HG03558 (cell line): ENCODE measurements around the gene NHS.

ENCODE experiments used
- ATAC-seq: cut with Tn5 transposase; IDR thresholded peaks from one replicate; pipeline ENCODE4 v1.9.1; 2021; ENCODE audit warnings: moderate number of reproducible peaks; ENCODE audit not compliant: unreplicated experiment; ENCODE audit errors: extremely low read depth

The NHS gene

DNA sequence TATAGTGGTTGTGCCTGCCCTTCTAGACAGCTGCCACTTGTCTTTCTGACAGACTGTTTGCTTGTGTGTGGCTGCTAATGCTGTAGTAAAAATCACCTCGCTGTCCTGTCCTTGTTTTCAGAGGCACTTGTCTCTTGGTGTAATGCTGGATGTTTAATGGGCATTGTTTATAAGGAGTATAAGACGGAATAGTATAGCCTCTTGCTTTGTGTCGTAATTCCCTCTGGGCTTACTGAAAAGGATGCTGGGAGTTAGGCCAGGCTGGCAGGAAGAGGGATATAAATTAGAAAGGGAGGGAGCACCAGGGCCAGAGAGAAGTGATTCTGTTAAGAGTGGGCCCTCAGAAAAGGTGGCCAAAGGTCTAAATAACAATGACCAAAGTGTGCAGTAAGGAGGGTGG lies 29.0 kb downstream of the NHS start:
- no peak for ATAC-seq

GRCh38 chrX:17405225-17405969 lies 30.4 kb downstream of the NHS start:
- ATAC-seq, result no peak

DNA sequence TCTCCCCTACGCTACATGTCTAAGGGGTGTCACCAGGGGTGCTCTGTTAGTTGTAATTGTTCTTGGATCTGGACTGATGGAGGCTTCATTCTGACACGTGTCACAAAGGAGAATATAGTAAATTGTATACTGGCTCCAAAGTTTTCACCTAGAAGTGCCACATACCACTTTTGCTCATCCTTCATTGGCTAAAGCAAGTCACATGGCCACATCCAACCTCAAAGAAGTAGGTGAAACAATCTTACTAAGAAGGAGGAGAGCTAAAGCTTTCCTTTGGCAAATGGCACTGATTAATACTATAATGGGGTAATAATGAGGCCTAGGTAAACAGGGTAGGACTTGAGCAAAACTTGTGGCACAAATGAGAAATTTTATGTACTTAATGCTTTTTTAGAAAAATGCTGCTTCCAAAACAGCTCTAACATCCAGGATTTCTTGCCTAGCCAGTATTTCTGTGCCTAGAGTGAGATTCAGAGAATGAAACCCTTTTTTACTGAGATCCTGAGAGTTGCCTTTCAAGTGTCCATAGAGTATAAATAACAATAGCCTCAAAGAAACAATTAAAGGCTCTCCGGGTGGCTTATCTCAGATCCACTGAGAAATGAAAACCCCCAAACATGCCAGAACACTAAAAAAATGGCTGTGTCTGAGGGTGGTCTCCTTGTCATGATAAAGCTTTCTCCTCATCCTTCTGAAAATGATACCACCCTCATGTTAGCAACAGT lies 34.7 kb downstream of the NHS start:
- no peak for ATAC-seq

DNA sequence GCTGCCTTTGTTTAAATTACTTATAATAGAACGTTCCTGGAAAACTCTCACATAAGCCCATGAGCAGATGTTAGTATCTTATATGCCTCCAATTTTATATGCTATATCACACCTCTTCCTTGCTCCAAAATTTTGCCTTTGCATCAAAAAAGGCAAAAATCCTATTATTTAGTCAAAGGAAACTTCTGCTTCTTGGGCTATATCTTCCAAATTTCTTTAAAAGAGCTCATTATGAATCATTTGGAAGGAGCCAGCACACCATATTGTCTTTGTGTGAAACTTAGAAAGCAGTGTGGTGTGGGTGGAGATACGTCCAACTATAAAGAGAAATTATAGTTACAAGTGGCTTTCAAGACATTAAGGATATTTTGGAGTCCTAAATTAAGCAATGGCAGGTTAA lies 35.7 kb downstream of the NHS start:
- ATAC-seq, result no peak

DNA sequence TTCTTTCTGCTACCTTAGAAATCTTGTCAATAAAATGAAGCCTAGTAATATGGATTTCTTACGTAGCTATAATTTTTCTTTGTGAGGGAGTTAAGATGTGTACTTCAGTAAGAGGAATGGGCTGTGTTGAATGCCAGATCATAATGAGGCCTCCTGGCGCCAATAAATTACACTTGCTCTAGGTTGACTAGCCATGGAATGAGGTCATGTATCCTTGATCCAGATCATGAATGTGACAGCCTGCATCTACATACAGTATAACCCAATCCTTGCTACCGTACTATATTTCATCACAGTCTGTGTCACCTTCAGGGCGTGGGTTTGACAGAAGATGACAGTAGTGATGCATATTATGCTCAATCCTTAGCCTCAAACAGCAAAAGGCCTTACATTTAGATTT lies 36.2 kb downstream of the NHS start:
- no peak for ATAC-seq

- ATAC-seq, result no peak
These were observed 37.7 kb downstream of the NHS start for GRCh38 chrX:17412692-17413091.

DNA sequence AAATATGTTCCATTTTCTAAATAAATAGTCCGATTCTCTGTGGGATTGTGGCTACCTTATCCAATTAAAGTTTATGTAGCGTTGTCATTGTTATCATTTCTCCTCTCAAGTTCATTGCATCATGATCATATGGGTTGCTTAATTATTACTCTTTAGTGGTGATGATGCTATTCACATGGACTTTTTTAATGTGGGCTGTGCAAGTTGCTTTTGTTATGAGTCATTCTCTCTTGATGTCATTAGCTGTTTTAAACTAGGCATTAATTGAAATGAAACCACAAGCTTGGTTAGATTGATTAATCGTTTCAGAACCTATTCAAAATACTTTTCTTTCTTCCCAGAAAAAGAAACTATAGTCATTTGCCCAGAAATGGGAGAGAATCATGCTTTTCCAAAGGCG lies 38.2 kb downstream of the NHS start:
- ATAC-seq, result no peak

DNA sequence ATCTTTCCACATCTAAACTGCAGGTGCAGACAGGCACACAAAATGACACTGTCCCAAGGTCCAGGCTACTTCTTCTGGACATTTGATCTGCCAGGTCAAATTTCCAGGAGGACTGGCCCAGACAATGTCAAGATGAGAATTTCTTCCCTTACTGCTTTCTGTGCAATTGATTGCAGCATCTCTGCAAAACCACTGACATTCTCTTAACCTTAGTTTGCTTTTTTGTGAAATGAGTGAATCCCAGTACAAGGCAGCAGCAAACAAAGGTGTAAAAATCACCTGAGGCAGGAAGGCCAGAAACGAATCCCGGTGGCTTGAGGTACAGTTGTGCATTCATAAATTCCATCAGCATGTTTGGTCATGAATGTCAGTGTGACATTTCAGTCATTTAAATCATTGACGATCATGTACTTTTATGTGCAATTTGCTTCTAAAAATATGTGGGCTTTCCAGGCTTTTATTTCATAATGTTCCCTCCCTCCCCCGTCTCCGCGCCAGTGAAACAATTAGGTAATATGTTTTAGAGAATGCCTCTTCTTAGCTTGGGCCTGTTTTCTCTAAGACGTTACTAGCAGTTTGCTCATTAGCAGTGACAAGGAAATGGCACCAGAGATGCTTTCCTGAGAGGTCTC lies 39.1 kb downstream of the NHS start:
- ATAC-seq, result no peak

GRCh38 chrX:17414839-17415238 lies 39.8 kb downstream of the NHS start:
- ATAC-seq, result no peak

DNA sequence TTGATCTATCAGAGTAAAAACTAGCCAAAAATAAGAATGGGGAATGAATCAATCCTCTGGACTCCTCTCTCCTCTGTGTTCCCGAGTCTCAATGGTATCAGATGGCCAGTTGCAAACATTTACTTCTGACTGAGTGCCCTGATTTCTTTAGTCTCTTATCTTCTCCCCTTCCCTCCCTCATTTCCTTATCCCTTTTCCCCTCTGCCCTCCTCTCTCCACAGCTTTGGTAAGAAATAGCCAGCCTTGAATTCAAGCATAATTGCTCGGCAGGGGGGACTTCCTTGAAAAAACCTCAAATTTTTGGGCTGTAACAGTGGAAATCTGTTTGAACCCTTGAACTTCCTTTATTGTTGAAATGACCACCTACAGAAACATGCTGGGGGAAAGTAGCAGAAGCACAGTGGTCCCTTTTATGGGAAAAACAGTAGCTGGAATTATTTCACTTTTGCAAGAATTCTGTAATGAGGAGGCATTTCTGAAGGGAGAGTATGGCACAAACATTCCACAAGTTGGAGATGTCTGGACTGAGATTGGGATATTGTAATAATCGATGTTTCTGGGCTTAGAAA lies 40.3 kb downstream of the NHS start:
- ATAC-seq, result no peak

DNA sequence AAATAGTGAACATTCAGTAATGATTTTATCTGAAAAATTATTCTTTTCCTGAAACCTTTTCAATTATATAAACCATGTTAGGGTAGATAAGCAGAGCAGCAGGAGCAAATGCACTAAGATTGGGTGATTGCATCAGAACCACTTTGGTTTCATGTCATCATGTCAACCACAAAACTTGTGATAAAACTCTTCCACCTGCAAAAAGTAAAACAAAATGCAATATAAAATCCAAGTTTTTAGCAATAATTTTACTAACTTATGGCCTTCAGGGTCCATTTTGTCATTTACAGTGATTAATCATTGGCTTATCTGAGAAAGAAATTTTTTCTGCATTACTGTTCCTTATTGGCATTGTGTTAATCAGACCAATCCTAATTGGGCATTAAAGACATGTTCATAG lies 42.4 kb downstream of the NHS start:
- no peak for ATAC-seq

- no peak for ATAC-seq
These were observed 50.1 kb downstream of the NHS start for GRCh38 chrX:17425136-17425535.

DNA sequence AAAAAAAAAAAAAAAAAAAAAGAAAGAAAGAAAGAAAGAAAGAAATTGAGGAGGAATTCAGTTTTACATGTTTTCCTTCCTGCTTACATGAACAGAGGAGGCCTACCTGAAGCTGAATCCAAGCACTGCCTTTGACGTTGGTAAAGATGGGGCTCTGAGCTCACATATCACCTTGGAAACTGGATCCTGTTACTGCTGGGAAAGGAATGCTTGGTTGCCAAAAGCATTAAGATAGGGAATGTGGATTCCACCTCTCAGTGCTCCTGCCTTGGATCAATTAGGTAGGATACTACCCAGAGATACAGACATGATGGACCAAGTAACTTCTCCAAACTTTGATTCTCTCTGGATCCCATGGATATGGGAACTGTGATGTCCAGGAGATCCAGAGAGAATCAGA lies 50.6 kb downstream of the NHS start:
- no peak for ATAC-seq

- no peak for ATAC-seq
These were observed 56.2 kb downstream of the NHS start for GRCh38 chrX:17431171-17431570.

DNA sequence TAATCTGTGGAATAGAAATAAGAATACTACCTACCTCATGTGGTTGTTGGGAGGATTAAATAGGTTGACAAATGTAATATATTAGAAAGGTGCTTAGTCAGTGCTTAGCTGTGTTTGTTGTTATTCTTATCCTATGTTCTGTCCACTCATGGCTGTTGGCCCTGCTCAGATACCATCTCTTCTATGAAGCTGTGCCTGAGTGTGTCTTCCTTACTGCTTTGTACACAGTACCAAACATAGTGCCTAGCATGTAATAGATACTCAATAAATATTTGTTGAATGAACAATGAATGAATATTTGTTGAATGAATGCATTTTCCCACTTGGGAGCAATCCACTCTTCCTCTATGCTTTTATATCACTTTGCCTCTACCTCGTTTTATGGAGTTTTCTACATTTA lies 57.2 kb downstream of the NHS start:
- ATAC-seq, result no peak

DNA sequence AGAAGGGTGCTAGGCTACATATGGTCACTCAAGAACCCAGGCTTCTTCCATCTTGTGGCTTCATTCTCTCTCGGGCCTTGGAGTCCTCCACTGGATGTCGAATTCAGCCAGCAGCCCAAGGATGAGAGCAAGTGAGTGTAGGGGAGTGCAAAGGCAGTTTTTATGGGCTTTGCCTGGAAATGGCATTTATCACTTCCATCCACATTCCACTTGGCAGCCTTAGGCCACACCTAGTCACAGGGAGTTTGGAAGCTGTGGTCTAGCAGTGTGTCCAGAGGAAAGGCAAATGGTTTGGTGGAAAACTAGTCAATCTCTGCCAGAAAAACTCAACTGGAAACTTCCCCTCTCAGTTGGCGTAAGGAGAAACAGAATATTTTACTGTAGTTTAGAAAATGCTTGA lies 59.0 kb downstream of the NHS start:
- no peak for ATAC-seq

DNA sequence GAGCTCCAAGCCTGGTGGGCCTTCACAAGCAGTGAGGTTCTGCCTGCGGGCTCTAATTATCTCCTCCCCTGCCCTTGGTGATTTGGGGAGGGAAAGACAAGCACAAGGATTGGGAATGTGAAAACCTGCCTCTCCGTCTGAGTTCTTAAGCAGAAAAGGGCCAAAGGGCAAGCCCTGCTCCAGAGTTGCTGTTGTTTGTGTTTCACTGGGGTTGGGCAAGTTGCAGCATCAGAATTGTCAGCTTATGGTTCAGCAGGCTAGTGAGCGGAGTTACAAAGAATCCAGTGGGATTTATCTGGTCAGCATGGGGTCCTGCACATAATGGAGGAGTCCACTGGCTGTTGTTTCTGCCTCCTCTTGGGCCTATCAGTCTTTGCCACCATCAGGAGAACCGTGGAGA lies 60.5 kb downstream of the NHS start:
- ATAC-seq, result no peak

- no peak for ATAC-seq
These were observed 63.2 kb downstream of the NHS start for GRCh38 chrX:17438221-17438620.

DNA sequence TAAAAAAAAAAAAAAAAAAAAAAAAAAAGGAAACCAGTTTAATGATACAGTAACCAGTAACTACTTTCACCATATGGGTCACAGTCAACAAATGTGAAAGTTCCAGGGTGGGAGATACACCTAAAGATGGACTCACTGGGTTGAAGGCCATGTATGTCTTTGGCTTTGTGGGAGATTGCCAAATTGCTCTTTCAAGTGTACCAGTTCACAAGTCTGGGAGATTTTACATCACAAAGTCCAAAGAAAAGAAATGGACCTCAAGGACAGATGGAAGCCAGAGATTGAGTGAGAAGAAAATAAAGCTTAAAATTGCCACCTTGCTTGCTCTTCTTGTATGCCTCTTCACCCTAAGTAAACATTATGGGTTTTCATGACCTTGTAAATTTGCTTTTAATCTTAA lies 65.3 kb downstream of the NHS start:
- no peak for ATAC-seq

- ATAC-seq, result no peak
These were observed 65.8 kb downstream of the NHS start for GRCh38 chrX:17440836-17441235.

DNA sequence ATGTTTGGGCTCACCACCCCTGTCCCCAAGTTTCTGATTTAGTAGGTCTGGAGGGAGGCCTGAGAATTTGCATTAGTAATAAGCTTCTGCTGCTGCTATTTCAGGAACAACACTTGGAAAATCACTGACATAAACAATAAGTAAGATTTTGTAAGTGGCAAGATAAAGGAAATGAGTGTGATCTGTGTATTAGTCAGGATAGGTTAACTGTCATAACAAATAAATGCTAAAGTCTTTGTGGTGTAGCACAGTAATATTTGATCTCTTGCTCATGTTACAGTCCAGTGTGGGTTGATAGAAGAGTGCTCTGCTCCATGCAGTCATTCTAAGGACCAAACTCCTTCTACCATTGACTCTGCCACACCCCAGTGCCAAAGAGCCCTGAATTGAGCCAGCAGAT lies 67.0 kb downstream of the NHS start:
- no peak for ATAC-seq
